Effector CD4-positive, alpha-beta T cell (primary cell): ENCODE data around the gene MBD2.
"Not testable (repeated sequence)": the region's sequence is repeated elsewhere in the genome, so short reads cannot be mapped to it uniquely, and the experiment has no call there.

Experiments used
- DNase-seq: peaks from one replicate; pipeline ENCODE4 v3.0.0-alpha.2; 2020
- total RNA-seq: gene quantifications from one replicate; lab custom pipeline; 2026; lab: John Stamatoyannopoulos, UW

The MBD2 gene, protein sequence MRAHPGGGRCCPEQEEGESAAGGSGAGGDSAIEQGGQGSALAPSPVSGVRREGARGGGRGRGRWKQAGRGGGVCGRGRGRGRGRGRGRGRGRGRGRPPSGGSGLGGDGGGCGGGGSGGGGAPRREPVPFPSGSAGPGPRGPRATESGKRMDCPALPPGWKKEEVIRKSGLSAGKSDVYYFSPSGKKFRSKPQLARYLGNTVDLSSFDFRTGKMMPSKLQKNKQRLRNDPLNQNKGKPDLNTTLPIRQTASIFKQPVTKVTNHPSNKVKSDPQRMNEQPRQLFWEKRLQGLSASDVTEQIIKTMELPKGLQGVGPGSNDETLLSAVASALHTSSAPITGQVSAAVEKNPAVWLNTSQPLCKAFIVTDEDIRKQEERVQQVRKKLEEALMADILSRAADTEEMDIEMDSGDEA
- total RNA-seq = 77.7 reads per million, percentile 77 among the genes with 10 or more reads in this experiment

DNA sequence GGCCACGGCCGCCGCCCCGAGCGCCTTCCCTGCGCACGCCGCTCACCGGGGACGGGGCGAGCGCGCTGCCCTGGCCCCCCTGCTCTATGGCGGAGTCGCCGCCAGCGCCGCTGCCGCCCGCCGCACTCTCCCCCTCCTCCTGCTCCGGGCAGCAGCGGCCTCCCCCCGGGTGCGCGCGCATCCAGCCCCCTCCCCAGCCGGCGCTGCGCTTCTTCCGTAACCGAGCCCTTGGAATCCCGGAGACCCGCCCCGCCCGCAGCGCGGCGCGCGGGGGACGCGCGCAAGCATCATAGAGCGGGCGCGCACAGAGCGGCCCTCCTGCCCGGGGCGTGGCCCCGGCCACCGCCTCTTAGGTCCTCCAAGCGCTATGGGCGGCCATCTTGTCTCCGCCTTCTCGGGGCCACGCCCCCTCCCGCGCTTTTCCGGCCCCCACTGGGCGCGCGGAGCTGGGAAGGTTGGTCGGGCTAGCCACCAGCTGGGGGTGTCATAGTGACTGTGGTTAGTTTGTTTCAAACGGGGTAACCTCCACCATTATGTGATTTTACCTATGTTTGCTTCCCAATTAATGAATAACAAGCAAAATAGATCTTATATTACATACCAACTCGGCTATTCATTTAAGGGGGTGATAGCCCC is at the start of gene MBD2:
MBD2 (minus strand) TSS at position 291 of the 636 bp plus-strand sequence; CDS start at position 181, 110 bp downstream.
- DNase-seq = peak; percentile 86

DNA sequence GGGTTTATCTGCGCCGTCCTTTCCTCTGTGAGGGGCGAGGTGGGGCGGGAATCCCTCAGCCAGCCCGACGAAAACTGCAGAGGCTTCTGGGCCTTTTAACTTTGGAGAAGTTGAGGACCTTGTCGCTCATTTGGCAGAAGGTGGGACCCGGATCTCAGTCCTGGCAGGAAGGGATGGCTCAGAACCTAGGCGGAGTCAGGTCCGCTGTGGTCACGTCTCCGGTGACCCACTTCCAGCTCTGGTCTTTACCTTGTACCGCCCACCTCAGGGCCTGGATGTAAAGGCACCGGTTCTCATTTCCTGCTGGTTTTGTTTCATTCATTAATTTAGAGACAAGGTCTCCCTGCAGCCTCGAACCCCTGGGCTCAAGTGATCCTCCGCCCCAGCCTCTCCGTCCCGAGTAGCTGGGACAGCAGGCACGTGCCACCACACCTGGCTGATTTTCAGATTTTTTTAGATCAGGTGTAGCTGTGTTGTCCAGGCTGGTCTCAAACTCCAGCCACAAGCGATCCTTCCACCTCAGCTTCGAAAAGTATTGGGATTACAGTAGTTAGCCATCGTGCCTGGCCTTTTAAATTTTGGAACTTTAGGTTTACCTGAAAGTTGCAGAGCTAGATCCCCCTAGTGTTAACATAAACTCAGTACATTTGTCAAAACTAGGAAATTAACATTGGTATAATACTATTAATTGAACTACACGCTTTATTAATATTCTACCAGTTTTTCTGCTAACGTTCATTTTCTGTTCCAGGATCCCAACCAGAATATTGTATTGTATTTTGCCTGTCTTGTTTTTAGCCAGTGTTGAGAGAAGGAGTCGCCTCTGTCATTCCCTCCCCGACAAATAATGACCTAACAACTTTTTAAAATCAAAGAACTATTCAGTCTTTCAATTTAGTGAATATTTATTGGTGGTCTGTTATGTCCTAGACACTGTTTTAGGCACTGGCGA is 45.7 kb upstream of the MBD2 start:
- peak; percentile 24 for DNase-seq

DNA sequence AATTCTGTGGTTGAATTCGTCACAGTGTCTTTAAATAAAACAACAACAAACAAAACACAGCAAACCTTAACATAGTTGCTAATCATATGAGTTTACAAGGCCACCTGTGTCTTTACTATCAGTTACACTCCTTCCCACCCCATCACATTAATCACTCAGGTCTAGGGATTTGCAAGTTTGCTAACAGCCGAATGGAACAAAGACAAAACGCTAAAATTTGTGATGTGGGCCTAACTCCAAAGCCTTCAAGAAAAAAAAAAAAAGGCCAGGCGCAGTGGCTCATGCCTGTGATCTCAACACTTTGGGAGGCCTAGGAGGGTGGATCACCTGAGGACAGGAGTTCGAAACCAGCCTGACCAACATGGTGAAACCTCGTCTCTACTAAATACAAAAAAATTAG is 44.3 kb upstream of the MBD2 start:
- DNase-seq = no peak

DNA sequence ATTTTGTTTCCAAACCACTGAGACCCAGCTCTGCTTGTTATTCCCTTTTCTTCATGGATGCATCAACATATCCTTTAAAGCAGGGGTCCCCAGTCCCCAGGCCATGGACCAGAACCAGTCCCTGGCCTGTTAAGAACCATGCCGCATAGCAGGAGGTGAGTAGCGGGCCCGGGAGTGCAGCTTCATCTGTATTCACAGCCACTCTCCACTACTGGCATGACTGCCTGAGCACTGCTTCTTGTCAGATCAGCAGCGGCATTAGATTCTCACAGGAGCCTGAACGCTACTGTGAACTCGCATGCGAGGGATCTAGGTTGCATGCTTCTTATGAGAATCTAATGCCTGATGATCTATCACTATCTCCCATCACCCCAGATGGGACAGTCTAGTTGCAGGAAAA is 43.2 kb upstream of the MBD2 start:
- DNase-seq = no peak

DNA sequence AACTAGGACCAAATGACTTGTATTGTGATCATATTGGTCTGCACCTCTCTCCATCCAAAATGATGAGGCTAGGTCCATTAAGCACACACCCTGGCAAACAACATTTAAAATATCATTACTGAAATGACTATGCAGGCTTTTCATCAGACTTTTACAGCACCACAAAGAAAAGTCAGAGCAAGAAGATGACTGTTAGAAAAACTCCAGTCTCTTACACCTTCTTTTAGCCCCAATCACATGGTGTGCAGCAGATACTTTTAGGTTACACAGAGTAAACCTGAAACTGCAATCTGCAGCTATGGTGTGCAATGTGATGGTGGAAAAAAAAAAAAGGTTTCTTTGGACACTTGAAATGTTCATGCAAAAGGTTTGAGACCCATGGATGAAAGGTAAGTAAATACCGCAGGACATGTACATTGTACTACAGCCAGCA is 39.5 kb upstream of the MBD2 start:
- DNase-seq = no peak

DNA sequence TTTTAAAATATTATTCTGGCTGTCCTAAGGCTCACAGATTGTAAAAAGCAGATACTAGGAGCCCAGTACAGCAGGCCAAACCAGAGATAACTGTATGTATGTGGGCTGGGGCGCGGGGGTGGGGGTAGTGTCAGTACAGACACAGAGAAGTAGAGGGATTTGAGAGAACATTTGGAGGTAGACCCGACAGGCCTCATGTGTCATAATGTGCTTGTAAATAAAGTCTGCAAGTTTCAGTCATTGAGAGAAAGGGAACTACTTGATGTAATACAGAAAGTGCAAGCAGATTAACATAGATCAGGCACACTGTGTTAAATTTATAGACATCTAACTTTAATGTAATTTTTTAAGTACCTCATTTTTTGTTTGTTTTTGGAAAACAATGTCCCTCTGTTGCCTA is 37.4 kb upstream of the MBD2 start:
- no peak for DNase-seq

DNA sequence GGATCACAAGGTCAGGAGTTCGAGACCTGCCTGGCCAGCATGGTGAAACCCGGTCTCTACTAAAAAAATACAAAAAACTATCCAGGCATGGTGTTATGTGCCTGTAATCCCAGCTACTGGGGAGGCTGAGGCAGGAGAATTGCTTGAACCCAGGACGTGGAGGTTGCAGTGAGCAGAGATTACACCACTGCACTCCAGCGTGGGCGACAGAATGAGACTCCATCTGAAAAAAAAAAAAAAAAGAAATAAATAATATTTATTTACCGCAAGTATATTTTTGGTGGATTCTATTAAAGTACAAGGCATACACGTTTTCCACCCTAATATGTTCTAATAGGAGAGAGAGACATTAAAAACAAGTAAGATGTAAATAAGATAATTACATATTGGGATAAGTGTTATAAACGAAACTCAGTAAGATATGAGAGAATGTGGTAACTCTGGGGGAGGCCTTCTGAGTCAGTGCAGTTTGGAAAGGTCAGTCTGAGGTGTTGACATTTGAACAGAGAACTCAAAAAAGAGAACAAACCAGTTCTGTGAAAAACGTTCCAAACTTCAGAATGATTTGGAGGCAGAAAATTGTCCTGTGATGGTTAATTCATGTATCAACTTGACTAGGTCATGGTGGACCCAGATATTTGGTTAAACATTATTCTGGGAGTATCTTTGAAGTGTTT is 36.1 kb upstream of the MBD2 start:
- DNase-seq = no peak

DNA sequence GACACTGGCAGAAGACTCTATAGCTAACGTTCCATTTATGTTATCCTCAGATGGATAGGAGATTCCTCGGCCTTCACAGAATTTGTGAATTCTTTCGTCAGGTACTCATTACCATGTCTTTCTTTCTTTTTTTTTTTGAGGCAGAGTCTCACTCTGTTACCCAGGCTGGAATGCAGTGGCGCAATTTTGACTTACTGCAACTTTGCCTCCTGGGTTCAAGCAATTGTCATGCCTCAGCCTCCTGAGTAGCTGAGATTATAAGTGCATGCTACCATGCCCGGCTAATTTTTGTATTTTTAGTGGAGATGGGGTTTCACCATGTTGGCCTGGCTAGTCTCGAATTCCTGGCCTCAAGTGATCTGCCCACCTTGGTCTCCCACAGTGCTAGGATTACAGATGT is 33.3 kb upstream of the MBD2 start:
- not testable (repeated sequence) for DNase-seq

DNA sequence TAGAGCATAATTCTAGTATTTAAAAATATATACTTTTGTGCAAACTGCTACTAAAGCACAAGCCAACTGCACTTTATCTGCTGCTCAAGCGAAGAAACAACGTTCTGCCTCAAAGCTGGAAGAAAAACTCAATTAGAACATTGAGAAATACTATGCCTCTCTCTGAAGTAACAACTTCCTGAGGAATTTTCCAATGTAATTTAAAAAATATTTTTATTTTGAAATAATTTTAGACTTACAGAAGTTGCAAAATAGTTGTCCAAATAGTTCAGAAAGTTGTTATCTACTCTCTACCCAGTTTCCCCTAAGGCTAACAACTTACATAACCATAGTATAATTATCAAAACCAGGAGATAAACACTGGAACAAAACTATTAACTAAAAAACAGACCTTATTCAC is 32.5 kb upstream of the MBD2 start:
- no peak for DNase-seq

DNA sequence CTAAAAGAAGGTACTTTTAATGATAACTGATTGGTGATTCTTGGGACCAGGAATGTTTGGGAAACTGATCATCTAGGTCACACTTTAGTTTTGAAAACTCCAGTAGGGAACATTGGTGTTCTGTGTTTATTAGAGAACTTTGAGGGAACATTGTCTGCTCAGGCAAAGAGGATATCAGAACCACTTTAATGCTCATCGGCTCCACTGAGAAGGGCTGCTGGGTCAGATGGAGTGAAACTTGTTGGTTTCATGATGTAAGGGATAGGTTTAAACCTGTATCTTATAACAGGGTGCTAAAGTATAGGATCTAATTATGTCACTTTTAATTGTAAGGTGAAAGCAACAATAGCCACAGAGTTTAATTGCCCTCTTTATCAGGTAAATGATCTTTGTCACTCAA is 30.7 kb upstream of the MBD2 start:
- DNase-seq = no peak

DNA sequence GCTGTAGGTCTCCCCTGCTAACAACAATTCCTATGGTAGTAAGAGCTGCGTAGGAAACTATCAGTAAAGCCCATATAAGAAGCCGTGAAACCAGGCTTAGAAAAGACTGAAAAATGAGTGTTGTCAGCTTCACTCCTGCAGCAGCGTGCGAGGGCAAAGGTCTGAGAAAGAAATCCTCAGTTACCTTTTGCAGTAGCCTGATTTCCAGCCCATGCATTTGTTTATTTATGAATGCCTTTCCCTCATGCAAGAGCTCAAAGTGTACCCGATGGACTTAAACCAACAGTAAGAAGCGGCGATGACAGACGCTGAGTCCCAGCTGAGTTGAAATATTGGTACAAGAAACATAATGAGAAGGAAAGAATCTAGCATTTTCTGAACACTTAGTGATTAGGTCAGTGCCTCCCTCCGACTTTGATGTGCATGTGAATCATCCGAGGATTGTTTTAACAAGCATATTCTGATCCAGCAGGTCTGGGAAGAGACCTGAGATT is 29.8 kb upstream of the MBD2 start:
- no peak for DNase-seq

DNA sequence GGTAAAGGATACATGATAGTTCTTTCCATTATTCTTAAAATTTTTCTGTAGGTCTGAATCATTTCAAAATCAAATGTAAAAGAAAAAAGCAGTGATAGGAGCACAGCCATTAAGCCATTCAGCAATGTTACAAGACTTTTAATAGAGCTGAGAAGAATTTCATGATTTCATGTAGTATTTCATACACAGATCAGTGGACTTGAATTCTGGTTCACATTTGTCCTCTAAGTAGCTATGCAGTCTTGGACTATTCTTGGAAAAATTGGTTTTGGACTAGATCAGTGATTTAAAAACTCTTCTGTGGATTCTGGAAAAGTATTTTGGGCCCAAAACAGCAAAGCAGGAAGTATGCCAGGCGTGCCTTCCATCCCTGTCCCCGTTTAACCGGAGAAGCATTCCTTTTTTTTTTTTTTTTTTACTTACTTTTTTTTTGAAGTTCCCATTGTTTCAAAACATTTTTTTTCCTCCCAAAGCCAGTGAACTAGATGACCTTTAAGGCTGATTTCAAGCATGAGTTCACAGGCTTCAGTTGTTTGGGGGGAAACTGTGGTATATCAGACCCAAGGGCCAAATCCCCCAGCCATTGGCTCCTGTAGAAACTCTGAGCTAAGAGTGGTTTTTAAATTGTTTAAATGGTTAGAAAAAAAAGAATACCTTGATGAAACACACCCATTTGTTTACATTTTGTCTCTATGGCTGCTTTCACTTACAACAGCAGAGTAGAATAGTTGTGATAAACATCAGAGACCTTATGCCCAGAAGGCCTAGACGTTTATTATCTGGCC is 27.3 kb upstream of the MBD2 start:
- DNase-seq = no peak

DNA sequence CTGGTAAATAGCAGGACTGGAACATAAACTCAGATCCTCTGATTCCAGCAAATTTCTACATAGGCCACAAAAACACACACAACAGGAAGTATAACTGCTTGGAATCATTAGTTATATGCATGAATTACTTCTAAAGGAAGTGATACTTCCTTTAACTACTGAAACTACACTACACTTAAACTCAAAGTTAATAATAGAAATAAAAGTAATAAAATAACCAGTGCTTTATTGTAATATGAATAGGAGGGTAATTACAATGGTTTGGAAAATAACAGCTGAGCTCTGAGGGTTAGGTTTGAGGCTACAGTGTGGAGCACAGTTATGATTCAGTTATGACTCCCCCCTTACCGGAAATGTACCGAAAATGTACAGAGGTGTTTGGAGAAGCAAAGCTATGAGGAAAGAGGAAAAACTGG is 26.4 kb upstream of the MBD2 start:
- DNase-seq = no peak

DNA sequence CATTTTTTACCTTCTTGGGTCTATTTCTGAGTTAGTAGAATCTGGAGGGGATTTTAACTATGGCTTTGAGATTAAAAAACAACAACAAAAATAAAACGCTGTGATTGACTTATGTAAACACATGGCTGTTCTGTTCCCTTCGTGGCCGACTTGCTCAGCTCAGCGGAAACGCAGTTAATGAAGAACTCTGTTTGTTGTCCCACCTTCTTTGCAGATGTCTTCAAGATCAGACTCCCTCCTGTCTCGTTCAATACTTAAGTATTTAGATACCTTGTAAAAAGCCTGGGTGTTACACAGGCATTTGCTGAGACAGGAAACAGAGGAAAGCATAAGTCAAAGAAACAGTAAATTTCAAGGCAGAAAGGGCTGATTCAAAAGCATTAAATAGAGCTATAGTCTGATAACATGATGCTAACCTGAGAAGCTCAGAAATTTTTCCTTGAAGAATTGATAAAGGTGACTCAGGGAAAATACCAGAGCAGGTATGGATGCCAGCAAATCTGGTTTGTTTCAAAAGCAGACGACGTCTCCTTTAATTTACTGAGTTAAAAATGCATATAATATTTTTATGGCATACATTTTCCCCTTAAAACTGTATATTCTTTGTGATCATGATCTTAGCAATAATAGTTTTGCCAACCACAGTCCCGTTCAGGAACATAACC is 23.2 kb upstream of the MBD2 start:
- no peak for DNase-seq

DNA sequence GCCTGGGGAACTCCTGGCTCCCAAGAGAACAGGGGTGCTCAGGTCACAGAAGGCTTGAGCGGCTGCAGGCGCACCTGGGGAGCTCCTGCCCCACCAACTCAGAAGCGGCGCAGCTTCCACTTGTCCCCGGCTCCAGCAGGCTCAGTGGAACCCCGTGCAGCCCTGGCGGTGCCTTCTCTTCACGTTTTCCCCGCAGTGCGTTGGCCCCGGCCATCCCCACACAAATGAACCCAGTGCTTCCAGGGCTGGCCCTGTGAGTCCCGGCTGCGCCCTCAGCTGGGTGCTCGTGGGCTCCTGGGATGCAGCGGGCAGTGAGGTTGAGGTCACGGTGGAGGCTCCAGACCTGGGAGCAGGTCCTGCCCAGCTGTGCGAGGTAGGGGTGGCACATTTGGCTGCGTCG is 17.9 kb upstream of the MBD2 start:
- DNase-seq = no peak

DNA sequence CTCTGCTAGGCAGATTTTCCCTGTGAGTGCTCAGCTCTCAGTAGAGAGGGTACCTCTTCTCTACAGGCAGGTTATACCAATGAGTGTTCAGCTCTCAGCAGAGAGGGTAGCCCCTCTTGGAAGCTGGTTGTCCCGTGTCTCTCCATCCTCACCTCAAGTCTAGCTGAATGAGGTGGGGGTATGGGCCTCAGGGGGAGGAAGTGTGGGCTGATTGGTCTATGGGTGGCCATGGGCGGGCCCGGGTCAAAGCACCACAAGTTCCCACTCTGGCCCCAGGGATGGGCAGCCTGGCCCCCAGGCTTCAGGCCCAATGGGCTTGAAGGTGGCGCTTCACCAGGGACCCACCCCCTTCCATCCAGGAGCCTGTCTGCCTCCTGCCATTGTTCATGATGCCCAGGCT is 17.0 kb upstream of the MBD2 start:
- no peak for DNase-seq

DNA sequence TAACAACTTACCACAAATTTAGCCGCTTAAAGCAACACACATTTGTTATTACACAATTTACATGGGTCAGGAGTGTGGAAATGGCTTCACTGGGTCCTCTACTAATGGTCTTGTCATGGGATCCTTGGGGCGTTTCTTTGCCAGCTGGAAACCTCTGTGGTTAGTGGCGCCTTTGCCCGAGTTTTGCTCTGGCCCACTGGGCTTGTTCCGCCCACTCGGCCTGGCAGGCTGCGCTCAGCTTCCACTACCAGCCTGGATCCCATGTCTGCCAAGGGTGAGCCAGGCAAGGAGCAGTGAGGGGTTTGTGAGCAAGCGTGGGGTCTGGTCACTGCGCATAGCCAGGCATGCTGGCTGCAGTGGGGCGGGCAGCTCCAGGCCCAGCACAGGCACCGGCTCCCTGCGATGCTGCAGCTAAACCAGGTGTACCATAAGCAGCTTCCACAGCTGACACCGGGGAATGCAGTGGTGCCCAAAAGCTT is 16.2 kb upstream of the MBD2 start:
- no peak for DNase-seq

DNA sequence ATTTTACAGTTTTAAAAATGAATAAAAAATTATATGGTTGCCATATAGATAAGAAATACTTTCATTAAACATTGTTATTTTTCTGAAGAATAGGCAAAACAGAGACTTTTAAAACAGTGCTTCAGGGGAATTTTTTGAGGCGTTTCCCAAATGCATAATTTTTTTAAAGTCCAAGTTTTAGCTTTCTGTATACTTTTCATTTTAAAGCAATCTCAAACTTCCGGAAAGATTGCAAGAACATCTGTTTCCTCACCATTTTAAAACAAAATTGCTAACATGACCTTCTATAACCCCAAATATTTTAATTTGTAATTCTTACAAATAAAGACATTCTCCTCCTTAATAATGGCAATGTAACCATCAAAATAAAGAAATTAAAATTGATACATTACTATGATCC is 15.1 kb upstream of the MBD2 start:
- no peak for DNase-seq

DNA sequence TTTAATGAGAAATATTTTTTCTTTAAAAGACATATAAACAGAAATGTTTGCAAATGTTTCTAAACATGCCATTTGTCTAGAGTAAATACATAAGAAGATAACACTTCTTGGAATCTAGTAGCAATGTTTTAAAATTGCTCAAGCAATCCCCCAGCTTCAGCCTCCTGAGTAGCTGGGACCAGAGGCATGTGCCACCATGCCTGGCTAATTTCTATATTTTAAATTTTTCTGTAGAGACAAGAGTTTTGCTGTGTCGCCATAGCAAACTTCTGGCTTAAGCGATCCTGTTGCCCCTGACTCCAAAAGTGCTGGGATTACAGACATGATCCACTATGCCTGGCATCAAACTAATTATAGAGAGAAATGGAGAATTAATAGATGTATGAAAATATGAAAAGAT is 14.6 kb upstream of the MBD2 start:
- no peak for DNase-seq

DNA sequence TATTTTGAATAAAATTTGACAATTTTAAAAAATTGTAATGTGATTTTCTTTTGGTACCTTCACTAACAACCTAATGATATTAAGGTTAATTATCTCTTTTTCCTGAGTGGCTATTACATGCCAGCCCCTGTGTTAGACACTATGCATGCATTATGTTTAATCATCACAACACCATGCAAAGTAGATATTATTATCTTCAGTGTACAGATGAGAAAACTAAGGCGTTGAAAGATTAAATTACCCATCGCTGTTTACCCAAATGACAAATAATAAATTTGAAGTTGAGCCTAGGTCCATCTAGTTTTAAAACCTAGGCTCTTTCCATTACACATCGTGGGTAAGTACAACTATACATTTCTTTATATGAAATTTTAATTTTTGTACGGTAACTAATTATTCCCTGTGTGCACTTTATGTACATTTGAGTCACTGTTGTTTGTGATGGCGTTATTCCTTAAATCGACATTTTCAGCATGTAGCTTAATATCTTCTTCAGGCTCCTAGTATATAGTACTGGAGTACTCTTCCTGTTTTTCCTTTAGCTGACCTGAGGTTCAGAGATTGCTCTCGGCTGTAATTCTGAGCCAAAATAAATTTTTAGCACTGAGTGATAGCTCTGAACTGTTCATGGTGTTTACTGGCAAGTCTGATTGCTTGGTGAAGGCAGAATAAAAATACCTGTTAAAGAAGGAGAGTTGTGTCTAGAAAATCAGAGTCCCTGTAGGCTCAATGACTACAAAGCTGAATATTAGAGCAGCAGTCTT is 13.9 kb upstream of the MBD2 start:
- no peak for DNase-seq
